HG03139 (cell line): ENCODE results near the gene CYP1A1.
A peak's percentile ranks its signal among the peaks of the same experiment; 100 is the strongest.

Source experiments
- ATAC-seq: cut with Tn5 transposase; IDR thresholded peaks from one replicate; pipeline ENCODE4 v1.9.1; 2021; ENCODE audit not compliant: unreplicated experiment

The CYP1A1 gene

GRCh38 chr15:74696398-74696729, 29.0 kb downstream of the CYP1A1 start:
- ATAC-seq: no peak

- ATAC-seq: peak; percentile 75
Measured at GRCh38 chr15:74695597-74696397, 29.5 kb downstream of the CYP1A1 start, which contains the start of gene EDC3. TSS of gene EDC3 (minus strand) at chr15:74696024. CDS start at chr15:74675124, 20,900 bp downstream.

- no peak for ATAC-seq
Measured at GRCh38 chr15:74692327-74692726, 33.0 kb downstream of the CYP1A1 start.

GRCh38 chr15:74683758-74684157, 41.6 kb downstream of the CYP1A1 start:
- ATAC-seq: no peak

- ATAC-seq: no peak
Measured at GRCh38 chr15:74682954-74683353, 42.4 kb downstream of the CYP1A1 start.

- ATAC-seq: no peak
Measured at GRCh38 chr15:74680456-74680855, 44.9 kb downstream of the CYP1A1 start.

GRCh38 chr15:74676801-74677200, 48.5 kb downstream of the CYP1A1 start:
- no peak for ATAC-seq

- no peak for ATAC-seq
Measured at GRCh38 chr15:74674161-74674560, 51.2 kb downstream of the CYP1A1 start.

GRCh38 chr15:74669627-74670026, 55.7 kb downstream of the CYP1A1 start:
- ATAC-seq: no peak
